Osteocyte (in vitro differentiated cells): ENCODE data around the gene CHRDL2. TPM values are rescaled to one million over a fixed set of nuclear protein-coding genes. Genes with fewer than 3 reads are reported as not detected.

Source experiments
- DNase-seq: peaks from one replicate; pipeline ENCODE4 v3.0.0; 2021; ENCODE audit warnings: mixed read lengths; ENCODE audit not compliant: unreplicated experiment; ENCODE audit errors: extremely low spot score
- H3K27ac Mint-ChIP-seq: one replicate; pipeline ENCODE4 v1.8.0; 2021; ENCODE audit warnings: mild to moderate bottlenecking, mixed read lengths; ENCODE audit not compliant: unreplicated experiment
- H3K27me3 Mint-ChIP-seq: one replicate; pipeline ENCODE4 v1.8.0; 2021; ENCODE audit warnings: mixed read lengths; ENCODE audit not compliant: unreplicated experiment
- H3K36me3 Mint-ChIP-seq: one replicate; pipeline ENCODE4 v1.8.0; 2021; ENCODE audit warnings: mixed read lengths; ENCODE audit not compliant: unreplicated experiment
- H3K4me1 Mint-ChIP-seq: one replicate; pipeline ENCODE4 v1.8.0; 2021; ENCODE audit warnings: mixed read lengths; ENCODE audit not compliant: unreplicated experiment
- H3K4me3 Mint-ChIP-seq: one replicate; pipeline ENCODE4 v1.8.0; 2021; ENCODE audit warnings: mild to moderate bottlenecking, moderate library complexity, mixed read lengths; ENCODE audit not compliant: unreplicated experiment
- H3K9me3 Mint-ChIP-seq: one replicate; pipeline ENCODE4 v1.8.0; 2021; ENCODE audit warnings: mixed read lengths; ENCODE audit not compliant: unreplicated experiment
- total RNA-seq: library from RNA; stranded (reverse); gene quantifications from 2 replicates; pipeline ENCODE4 v1.2.1, GENCODE V29; 2021
- TF ChIP-seq, protein P1 (sequence below): fragments of 200-600 bp; sonication (generic); IDR thresholded peaks from 2 replicates; pipeline ENCODE4 v1.5.0; 2021; ENCODE audit warnings: antibody characterized with exemption, mild to moderate bottlenecking, moderate library complexity

CHRDL2 gene
- total RNA-seq, 1 donor from 2014 or later = not detected

DNA sequence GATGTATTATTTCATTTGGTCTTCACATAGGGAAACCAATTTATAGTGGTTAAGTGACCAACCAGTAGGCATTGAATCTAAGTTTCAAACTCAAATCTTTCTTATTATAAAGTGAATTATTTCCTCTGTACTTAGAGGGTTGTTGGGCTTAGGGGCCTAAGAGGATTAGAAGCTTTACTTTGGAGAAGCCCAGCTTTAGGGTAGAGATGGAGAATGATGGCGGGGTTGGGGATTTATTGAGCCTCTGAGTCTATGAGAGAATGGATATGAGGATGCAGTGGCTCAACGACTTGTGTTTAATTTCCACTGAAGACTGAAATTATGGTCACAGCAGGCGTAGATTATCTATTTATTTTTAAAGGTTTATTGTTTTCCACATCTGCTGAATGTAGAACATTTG is 55.5 kb downstream of the CHRDL2 start:
- DNase-seq = no peak
- TF ChIP-seq, protein P1, sequence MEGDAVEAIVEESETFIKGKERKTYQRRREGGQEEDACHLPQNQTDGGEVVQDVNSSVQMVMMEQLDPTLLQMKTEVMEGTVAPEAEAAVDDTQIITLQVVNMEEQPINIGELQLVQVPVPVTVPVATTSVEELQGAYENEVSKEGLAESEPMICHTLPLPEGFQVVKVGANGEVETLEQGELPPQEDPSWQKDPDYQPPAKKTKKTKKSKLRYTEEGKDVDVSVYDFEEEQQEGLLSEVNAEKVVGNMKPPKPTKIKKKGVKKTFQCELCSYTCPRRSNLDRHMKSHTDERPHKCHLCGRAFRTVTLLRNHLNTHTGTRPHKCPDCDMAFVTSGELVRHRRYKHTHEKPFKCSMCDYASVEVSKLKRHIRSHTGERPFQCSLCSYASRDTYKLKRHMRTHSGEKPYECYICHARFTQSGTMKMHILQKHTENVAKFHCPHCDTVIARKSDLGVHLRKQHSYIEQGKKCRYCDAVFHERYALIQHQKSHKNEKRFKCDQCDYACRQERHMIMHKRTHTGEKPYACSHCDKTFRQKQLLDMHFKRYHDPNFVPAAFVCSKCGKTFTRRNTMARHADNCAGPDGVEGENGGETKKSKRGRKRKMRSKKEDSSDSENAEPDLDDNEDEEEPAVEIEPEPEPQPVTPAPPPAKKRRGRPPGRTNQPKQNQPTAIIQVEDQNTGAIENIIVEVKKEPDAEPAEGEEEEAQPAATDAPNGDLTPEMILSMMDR = no peak
- H3K36me3 Mint-ChIP-seq = no peaks in the 10 kb centered on the region
- H3K4me3 Mint-ChIP-seq = no peak overlapping the region
- no peaks in the 10 kb centered on the region for H3K27me3 Mint-ChIP-seq
- H3K27ac Mint-ChIP-seq = no peak overlapping the region
- H3K9me3 Mint-ChIP-seq = no peaks in the 10 kb centered on the region
- peaks cover 20% of the 10 kb centered on the region for H3K4me1 Mint-ChIP-seq

DNA sequence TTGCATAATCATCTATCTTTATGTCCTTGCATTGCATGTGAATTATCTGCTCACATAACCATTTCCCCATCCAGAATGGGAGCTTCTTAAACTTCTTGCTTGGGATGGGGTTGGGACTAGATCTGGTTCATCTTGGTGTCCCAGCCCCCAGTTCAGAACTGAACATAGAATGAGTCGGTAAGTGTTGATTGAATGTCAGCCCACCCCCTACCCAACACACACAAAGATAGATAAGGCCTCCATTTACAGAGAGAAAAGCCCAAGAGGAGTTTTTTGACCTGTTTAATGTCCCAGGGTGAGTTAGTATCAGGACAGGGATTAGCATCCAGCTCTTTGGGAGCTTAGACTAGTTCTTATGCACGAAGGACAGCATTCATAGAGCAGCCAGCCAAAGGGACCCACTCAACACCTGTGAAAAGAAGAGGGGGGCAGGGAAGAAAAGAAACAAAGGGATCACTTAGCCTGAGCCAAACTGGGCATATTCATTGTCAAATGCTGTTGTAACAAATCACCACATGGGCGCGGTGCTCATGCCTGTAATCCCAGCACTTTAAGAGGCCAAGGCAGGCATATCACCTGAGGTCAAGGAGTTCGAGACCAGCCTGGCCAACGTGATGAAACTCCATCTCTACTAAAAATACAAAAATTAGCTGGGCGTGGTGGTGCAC is 57.4 kb downstream of the CHRDL2 start:
- Mint-ChIP-seq H3K27ac (peak overlapping the region; percentile 82), H3K36me3 (no peaks in the 10 kb centered on the region), H3K4me3 (no peak overlapping the region), H3K4me1 (peaks cover 20% of the 10 kb centered on the region), H3K9me3 (no peaks in the 10 kb centered on the region), H3K27me3 (no peaks in the 10 kb centered on the region)
- TF ChIP-seq, protein P1 = no peak
- DNase-seq = peak; percentile 21

DNA sequence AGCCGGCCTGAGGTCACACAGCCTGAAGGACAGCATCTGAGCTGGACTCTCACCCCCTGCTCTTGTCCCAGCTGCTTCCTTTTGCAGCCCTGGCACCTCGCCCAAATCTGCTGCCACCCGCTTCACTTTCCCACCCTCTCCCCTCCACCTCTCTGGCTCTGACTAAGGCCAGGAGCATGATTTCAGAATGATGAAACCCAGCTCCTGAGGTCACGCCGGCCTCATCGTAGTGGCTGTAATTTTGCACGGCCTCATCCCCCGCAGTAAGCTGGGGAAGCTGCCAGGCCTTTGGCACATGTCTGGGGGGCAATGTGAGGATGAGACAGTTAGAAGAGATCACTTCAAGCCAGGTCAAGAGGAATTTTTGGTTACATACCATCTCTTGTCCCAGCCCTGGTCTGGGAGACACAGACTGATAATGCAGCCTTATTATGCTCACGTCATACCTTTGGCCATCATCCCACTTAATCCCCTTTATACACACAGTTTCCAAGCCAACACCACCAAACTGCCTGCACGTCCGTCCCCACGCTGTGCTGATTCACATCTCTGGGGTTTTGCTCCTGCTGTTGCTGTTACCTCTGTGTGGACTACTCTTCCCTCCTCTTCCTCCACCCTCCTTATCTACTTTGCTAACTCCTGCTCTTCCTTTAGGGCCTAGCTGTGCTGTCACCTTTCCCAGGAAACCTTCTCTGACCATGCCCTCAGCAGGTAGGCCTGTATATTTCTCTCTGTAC is 58.1 kb downstream of the CHRDL2 start:
- peak; percentile 85 for DNase-seq
- peaks cover 20% of the 10 kb centered on the region for H3K4me1 Mint-ChIP-seq
- H3K4me3 Mint-ChIP-seq = no peak overlapping the region
- no peaks in the 10 kb centered on the region for H3K27me3 Mint-ChIP-seq
- peak overlapping the region; percentile 82 for H3K27ac Mint-ChIP-seq
- TF ChIP-seq, protein P1 = no peak
- no peaks in the 10 kb centered on the region for H3K36me3 Mint-ChIP-seq
- no peaks in the 10 kb centered on the region for H3K9me3 Mint-ChIP-seq

DNA sequence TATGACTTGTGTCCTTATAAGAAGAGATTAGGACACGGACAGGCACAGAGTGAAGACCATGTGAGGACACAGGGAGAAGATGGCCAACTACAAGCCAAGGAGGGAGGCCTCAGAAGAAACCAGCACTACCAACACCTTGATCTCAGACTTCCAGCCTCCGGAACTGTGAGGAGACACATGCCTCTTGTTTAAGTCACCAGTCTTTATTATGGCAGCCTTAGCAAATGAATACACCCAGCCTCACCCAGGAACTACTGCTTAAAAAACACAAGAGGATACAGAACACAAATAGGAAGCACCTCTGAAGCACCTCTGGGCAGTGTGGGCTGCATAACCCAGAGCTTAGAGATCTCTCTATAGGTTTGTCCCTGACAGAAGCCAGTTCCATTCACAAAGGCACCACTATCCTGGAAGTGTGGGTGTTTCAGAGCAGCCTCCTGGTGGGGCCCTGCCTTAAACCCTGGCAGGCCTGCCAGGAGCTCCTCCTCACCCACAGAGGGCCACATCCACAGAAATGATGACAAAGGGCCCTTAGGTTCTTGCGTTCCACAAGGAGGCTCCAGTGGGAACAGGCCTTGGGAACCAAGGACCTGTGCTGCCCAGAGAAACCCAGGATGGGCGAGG is 58.8 kb downstream of the CHRDL2 start:
- Mint-ChIP-seq H3K4me3 (no peak overlapping the region), H3K9me3 (no peaks in the 10 kb centered on the region), H3K27me3 (no peaks in the 10 kb centered on the region), H3K27ac (peak overlapping the region; percentile 82), H3K36me3 (no peaks in the 10 kb centered on the region), H3K4me1 (peaks cover 20% of the 10 kb centered on the region)
- TF ChIP-seq, protein P1 = no peak
- no peak for DNase-seq
